ENCODE data around the gene FSHB.
"Not testable (repeated sequence)": the region's sequence is repeated elsewhere in the genome, so short reads cannot be mapped to it uniquely, and the experiment has no call there.

FSHB gene

DNA sequence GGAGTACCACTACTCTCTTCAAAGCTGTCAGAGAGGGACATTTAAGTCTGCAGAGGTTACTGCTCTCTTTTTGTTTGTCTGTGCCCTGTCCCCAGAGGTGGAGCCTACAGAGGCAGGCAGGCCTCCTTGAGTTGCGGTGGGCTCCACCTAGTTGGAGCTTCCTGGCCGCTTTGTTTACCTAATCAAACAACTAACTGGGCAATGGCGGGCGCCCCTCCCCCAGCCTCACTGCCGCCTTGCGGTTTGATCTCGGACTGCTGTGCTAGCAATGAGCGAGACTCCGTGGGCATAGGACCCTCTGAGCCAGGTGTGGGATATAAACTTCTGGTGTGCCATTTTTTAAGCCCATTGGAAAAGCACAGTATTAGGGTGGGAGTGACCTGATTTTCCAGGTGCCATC is 37.8 kb downstream of the FSHB start:
- H3K27ac ChIP-seq (ENCODE audit: low read length); H3K9me3 ChIP-seq (ENCODE audit: control insufficient read depth in 1 of 2, low read length in 2 of 2): not testable (repeated sequence)

DNA sequence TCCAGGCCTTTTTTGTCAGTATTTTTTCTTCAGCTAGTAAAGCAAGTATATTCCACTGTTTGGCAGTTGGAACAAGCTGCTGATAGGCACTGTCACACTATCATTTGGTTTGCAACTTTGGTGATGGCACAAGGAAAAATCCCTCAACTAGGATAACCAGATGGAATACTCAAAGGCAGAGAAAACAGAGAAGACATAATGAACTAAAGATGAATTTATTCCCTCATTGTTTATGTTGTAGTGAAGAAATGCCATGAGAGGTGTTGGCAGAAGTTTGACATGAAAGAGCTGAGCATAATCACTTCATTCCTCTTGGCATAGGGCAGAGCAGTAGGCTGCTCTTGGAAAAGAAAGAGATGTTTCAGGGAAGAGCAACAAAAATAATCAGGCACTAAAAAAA is 39.9 kb downstream of the FSHB start:
- no peaks in the 10 kb centered on the region for H3K9me3 ChIP-seq (ENCODE audit: control insufficient read depth in 1 of 2, low read length in 2 of 2)
- no peaks in the 10 kb centered on the region for H3K4me1 ChIP-seq (ENCODE audit: control insufficient read depth in 1 of 2, insufficient read depth in 2 of 2, low read length in 2 of 2)
- H3K27me3 ChIP-seq (ENCODE audit: low read depth, low read length), result no peaks in the 10 kb centered on the region
- H3K4me3 ChIP-seq (ENCODE audit: low read depth in 1 of 2, low read length in 2 of 2), result no peak overlapping the region
- H3K27ac ChIP-seq (ENCODE audit: low read length), result no peak overlapping the region
- H3K36me3 ChIP-seq (ENCODE audit: control insufficient read depth in 1 of 2, insufficient read depth in 2 of 2, low read length in 2 of 2), result no peaks in the 10 kb centered on the region

More for the DNA sequence above, 37.8 kb downstream of the FSHB start:
- H3K4me3 ChIP-seq (ENCODE audit: low read depth in 1 of 2, low read length in 2 of 2); H3K4me1 ChIP-seq (ENCODE audit: control insufficient read depth in 1 of 2, insufficient read depth in 2 of 2, low read length in 2 of 2); H3K27me3 ChIP-seq (ENCODE audit: low read depth, low read length); H3K36me3 ChIP-seq (ENCODE audit: control insufficient read depth in 1 of 2, insufficient read depth in 2 of 2, low read length in 2 of 2): not testable (repeated sequence)

DNA sequence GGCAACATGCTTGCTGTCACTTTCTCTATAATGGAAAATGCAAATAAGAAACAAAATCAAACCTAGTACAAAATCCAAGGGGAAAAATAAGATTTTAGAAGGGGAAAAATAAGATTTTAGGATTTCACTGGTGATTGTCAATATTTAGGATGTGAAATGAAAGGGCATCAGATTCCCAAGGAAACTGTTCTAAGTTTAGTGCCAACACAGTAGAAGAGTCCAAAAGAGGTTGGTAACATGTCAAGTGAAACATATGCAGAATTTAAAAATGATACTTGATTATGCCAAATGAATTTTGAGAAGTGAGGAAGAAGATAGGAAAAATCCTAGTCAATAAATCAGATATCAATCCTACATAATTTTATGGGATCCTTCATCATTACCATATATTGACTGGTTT is 46.4 kb downstream of the FSHB start:
- Histone ChIP-seq H3K4me3 (ENCODE audit: low read depth in 1 of 2, low read length in 2 of 2) (no peak overlapping the region), H3K27ac (ENCODE audit: low read length) (no peak overlapping the region), H3K27me3 (ENCODE audit: low read depth, low read length) (no peaks in the 10 kb centered on the region), H3K4me1 (ENCODE audit: control insufficient read depth in 1 of 2, insufficient read depth in 2 of 2, low read length in 2 of 2) (no peaks in the 10 kb centered on the region), H3K36me3 (ENCODE audit: control insufficient read depth in 1 of 2, insufficient read depth in 2 of 2, low read length in 2 of 2) (no peaks in the 10 kb centered on the region), H3K9me3 (ENCODE audit: control insufficient read depth in 1 of 2, low read length in 2 of 2) (no peaks in the 10 kb centered on the region)

GRCh38 chr11:30279796-30280195 is 49.0 kb downstream of the FSHB start:
- Histone ChIP-seq H3K9me3 (ENCODE audit: control insufficient read depth in 1 of 2, low read length in 2 of 2) (no peaks in the 10 kb centered on the region), H3K27me3 (ENCODE audit: low read depth, low read length) (no peaks in the 10 kb centered on the region)

DNA sequence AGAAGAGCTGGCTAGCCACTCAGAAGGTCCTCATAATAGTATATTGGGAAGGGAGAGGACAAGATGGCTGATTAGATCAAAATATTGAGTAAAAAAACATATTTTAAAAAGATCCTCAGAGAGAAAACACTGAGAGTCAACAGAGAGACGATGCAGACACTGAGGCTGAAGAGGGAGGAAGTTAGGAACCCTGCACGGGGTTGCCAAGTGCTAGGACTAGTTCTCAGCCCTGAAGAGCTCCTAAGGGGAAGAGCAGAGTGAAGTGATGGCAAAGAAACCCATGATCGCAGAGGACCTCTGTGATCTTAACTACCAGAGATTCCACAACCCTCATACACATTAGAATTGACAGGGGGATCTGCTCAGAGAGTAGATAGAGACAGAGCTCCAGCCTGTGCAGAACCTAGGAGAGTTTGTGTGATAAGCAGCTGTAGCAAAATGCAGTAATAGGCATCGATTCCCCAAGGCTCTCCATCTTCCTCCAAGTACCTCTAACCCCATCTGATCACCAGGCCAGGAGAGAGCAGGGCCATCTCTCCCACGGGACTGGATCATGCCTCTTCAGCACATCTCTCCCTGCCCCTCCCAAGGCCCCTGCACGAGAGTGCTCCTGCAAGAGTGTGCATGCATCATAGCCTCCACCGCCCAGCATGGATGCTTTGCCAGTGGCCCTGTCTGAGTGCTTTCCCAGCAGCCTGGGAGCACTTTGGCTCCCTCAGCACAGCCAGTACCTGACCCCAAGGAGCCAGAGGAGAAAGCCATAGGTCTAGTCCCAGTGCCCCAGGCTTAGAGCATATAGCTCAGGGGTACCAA is 50.9 kb downstream of the FSHB start:
- Histone ChIP-seq H3K4me3 (ENCODE audit: low read depth in 1 of 2, low read length in 2 of 2) (no peak overlapping the region), H3K4me1 (ENCODE audit: control insufficient read depth in 1 of 2, insufficient read depth in 2 of 2, low read length in 2 of 2) (no peaks in the 10 kb centered on the region), H3K36me3 (ENCODE audit: control insufficient read depth in 1 of 2, insufficient read depth in 2 of 2, low read length in 2 of 2) (no peaks in the 10 kb centered on the region), H3K27me3 (ENCODE audit: low read depth, low read length) (no peaks in the 10 kb centered on the region), H3K27ac (ENCODE audit: low read length) (no peak overlapping the region), H3K9me3 (ENCODE audit: control insufficient read depth in 1 of 2, low read length in 2 of 2) (no peaks in the 10 kb centered on the region)

More at GRCh38 chr11:30279796-30280195, 49.0 kb downstream of the FSHB start:
- H3K4me3 ChIP-seq (ENCODE audit: low read depth in 1 of 2, low read length in 2 of 2), result no peak overlapping the region
- H3K27ac ChIP-seq (ENCODE audit: low read length), result no peak overlapping the region
- H3K4me1 ChIP-seq (ENCODE audit: control insufficient read depth in 1 of 2, insufficient read depth in 2 of 2, low read length in 2 of 2), result no peaks in the 10 kb centered on the region
- H3K36me3 ChIP-seq (ENCODE audit: control insufficient read depth in 1 of 2, insufficient read depth in 2 of 2, low read length in 2 of 2), result no peaks in the 10 kb centered on the region

DNA sequence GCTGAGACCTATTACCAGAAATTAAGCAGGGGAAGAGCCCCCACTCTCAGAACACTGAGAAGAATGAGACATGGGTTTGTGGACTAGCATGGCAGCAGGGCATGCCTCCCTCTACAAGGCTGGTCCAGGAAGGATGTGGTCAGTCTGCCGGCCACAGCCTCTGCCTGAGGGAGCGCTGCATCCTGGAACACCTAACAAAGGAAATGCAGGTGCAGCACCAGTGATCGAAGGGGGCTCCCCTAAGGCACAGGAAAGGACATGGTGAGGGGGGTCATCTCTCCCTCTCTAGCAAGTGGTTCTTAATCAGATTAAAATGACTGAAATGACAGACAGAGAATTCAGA is 51.4 kb downstream of the FSHB start:
- no peaks in the 10 kb centered on the region for H3K36me3 ChIP-seq (ENCODE audit: control insufficient read depth in 1 of 2, insufficient read depth in 2 of 2, low read length in 2 of 2)
- H3K4me1 ChIP-seq (ENCODE audit: control insufficient read depth in 1 of 2, insufficient read depth in 2 of 2, low read length in 2 of 2), result no peaks in the 10 kb centered on the region
- no peak overlapping the region for H3K4me3 ChIP-seq (ENCODE audit: low read depth in 1 of 2, low read length in 2 of 2)
- H3K27ac ChIP-seq (ENCODE audit: low read length), result no peak overlapping the region
- no peaks in the 10 kb centered on the region for H3K27me3 ChIP-seq (ENCODE audit: low read depth, low read length)
- H3K9me3 ChIP-seq (ENCODE audit: control insufficient read depth in 1 of 2, low read length in 2 of 2), result no peaks in the 10 kb centered on the region
